ENCODE results near the gene BBS2. TPM values are rescaled to one million over a fixed set of nuclear protein-coding genes. Genes with fewer than 3 reads are reported as not detected.

The BBS2 gene
- total RNA-seq, 3 donors from 2014 or later (not counting 1 experiment from before 2014, with no cell fraction given) = 36.8 to 40.3 (median 38.2) TPM

GRCh38 chr16:56462064-56462796 lies 57.6 kb downstream of the BBS2 start:
- peaks cover 66% of the 10 kb centered on the region for H3K36me3 ChIP-seq (ENCODE audit: control insufficient read depth, insufficient read depth, low read length)
- Mint-ChIP-seq H3K4me3 (no peak overlapping the region), H3K27ac (no peak overlapping the region), H3K36me3 (peaks cover 21% of the 10 kb centered on the region), H3K9me3 (no peaks in the 10 kb centered on the region), H3K4me1 (no peaks in the 10 kb centered on the region), H3K27me3 (ENCODE audit: low read depth in 2 of 2) (no peaks in the 10 kb centered on the region)
- ATAC-seq (no peak), DNase-seq (no peak)
- no peak for TF ChIP-seq CTCF (IDR thresholded peaks at IDR 0.05)
- no peaks in the 10 kb centered on the region for H3K27me3 ChIP-seq (ENCODE audit: control insufficient read depth, insufficient read depth, low read length)
- intact Hi-C loops (cut with micrococcal nuclease) = no loop called here
- WGBS (ENCODE audit: insufficient coverage) = 100% methylated on average over 2 of the region's 3 CpGs
- no peaks in the 10 kb centered on the region for H3K9me3 ChIP-seq (ENCODE audit: control insufficient read depth, insufficient read depth, low read length)
- H3K4me3 ChIP-seq (ENCODE audit: low read length) = no peak overlapping the region
- H3K27ac ChIP-seq (ENCODE audit: low read length) = no peak overlapping the region
- no peaks in the 10 kb centered on the region for H3K4me1 ChIP-seq (ENCODE audit: control insufficient read depth, insufficient read depth, low read length)

GRCh38 chr16:56460101-56460500 lies 59.7 kb downstream of the BBS2 start:
- Mint-ChIP-seq H3K4me1 (no peaks in the 10 kb centered on the region), H3K27ac (no peak overlapping the region), H3K4me3 (no peak overlapping the region), H3K9me3 (no peaks in the 10 kb centered on the region), H3K36me3 (peaks cover 26% of the 10 kb centered on the region), H3K27me3 (ENCODE audit: low read depth in 2 of 2) (no peaks in the 10 kb centered on the region)
- ATAC-seq (no peak), DNase-seq (no peak)
- Histone ChIP-seq H3K27me3 (ENCODE audit: control insufficient read depth, insufficient read depth, low read length) (no peaks in the 10 kb centered on the region), H3K27ac (ENCODE audit: low read length) (no peak overlapping the region), H3K4me3 (ENCODE audit: low read length) (no peak overlapping the region), H3K9me3 (ENCODE audit: control insufficient read depth, insufficient read depth, low read length) (no peaks in the 10 kb centered on the region), H3K36me3 (ENCODE audit: control insufficient read depth, insufficient read depth, low read length) (peaks cover 62% of the 10 kb centered on the region), H3K4me1 (ENCODE audit: control insufficient read depth, insufficient read depth, low read length) (no peaks in the 10 kb centered on the region)
- intact Hi-C loops (cut with micrococcal nuclease) = no loop called here
- 94% methylated on average over 2 of the region's 2 CpGs for WGBS (ENCODE audit: insufficient coverage)
- TF ChIP-seq CTCF (IDR thresholded peaks at IDR 0.05) = no peak

GRCh38 chr16:56457927-56458470 lies 61.8 kb downstream of the BBS2 start:
- no peaks in the 10 kb centered on the region for H3K27me3 Mint-ChIP-seq (ENCODE audit: low read depth in 2 of 2)
- 97% methylated on average over 6 of the region's 6 CpGs for WGBS (ENCODE audit: insufficient coverage)
- intact Hi-C loops (cut with micrococcal nuclease) = no loop called here

More at GRCh38 chr16:56457927-56458470, 61.8 kb downstream of the BBS2 start:
- Mint-ChIP-seq H3K9me3 (no peaks in the 10 kb centered on the region), H3K4me3 (no peak overlapping the region), H3K27ac (no peak overlapping the region), H3K4me1 (peaks cover 0 to 6% of the 10 kb centered on the region in 2 donors), H3K36me3 (peaks cover 24% of the 10 kb centered on the region)
- H3K27ac ChIP-seq (ENCODE audit: low read length) = no peak overlapping the region
- no peaks in the 10 kb centered on the region for H3K27me3 ChIP-seq (ENCODE audit: control insufficient read depth, insufficient read depth, low read length)
- no peaks in the 10 kb centered on the region for H3K4me1 ChIP-seq (ENCODE audit: control insufficient read depth, insufficient read depth, low read length)
- ATAC-seq (no peak), DNase-seq (no peak)
- H3K9me3 ChIP-seq (ENCODE audit: control insufficient read depth, insufficient read depth, low read length) = no peaks in the 10 kb centered on the region
- peaks cover 60% of the 10 kb centered on the region for H3K36me3 ChIP-seq (ENCODE audit: control insufficient read depth, insufficient read depth, low read length)
- no peak for TF ChIP-seq CTCF (IDR thresholded peaks at IDR 0.05)
- no peak overlapping the region for H3K4me3 ChIP-seq (ENCODE audit: low read length)

All from natural killer cell (primary cell).